HG03159 (cell line): ENCODE measurements around the gene BIRC5.
"Not testable (repeated sequence)": the region's sequence is repeated elsewhere in the genome, so short reads cannot be mapped to it uniquely, and the experiment has no call there.

Experiments
- ATAC-seq: cut with Tn5 transposase; IDR thresholded peaks from one replicate; pipeline ENCODE4 v1.9.1; 2021; ENCODE audit warnings: mild to moderate bottlenecking, moderate library complexity; ENCODE audit not compliant: unreplicated experiment

Gene BIRC5

GRCh38 chr17:78224231-78225087 is 10.4 kb downstream of the BIRC5 start:
- no peak for ATAC-seq

- ATAC-seq: no peak
These were observed 11.2 kb downstream of the BIRC5 start for GRCh38 chr17:78225088-78225865.

GRCh38 chr17:78226055-78226758 is 12.2 kb downstream of the BIRC5 start:
- ATAC-seq: no peak

- ATAC-seq: no peak
These were observed 12.9 kb downstream of the BIRC5 start for GRCh38 chr17:78226759-78227454.

GRCh38 chr17:78227455-78227916 is 13.4 kb downstream of the BIRC5 start:
- no peak for ATAC-seq

GRCh38 chr17:78228176-78228575 is 14.1 kb downstream of the BIRC5 start:
- no peak for ATAC-seq

- ATAC-seq: no peak
These were observed 16.4 kb downstream of the BIRC5 start for GRCh38 chr17:78230252-78230962.

- no peak for ATAC-seq
These were observed 17.2 kb downstream of the BIRC5 start, which contains the start of gene TMEM235 for GRCh38 chr17:78230996-78231935. Gene TMEM235, plus strand, starts transcription at chr17:78231631. Its CDS starts 393 bp downstream, at chr17:78232024.

GRCh38 chr17:78231991-78232858 is 18.2 kb downstream of the BIRC5 start:
- no peak for ATAC-seq

GRCh38 chr17:78232859-78233173 is 18.8 kb downstream of the BIRC5 start:
- no peak for ATAC-seq

GRCh38 chr17:78233678-78234077 is 19.6 kb downstream of the BIRC5 start:
- no peak for ATAC-seq

GRCh38 chr17:78234261-78234865 is 20.3 kb downstream of the BIRC5 start:
- no peak for ATAC-seq

GRCh38 chr17:78235022-78235421 is 21.0 kb downstream of the BIRC5 start:
- ATAC-seq: not testable (repeated sequence)

GRCh38 chr17:78235885-78236284 is 21.8 kb downstream of the BIRC5 start:
- ATAC-seq: no peak

GRCh38 chr17:78236362-78237127 is 22.5 kb downstream of the BIRC5 start:
- ATAC-seq: no peak

- no peak for ATAC-seq
These were observed 23.5 kb downstream of the BIRC5 start for GRCh38 chr17:78237401-78238012.
